PC-9 (cell line): ENCODE data around the gene TSGA10.

Experiments
- CTCF ChIP-seq: fragments of 200-600 bp; sonication (generic); conservative IDR thresholded peaks from 2 replicates; pipeline ENCODE4 v1.6.1; 2017; ENCODE audit warnings: mixed run types, antibody characterized with exemption, mild to moderate bottlenecking, moderate library complexity
- EZH2 ChIP-seq: fragments of 200-600 bp; sonication (generic); IDR thresholded peaks from 2 replicates; pipeline ENCODE4 v1.8.0; 2017; ENCODE audit warnings: antibody characterized with exemption, low read depth

GRCh38 chr2:99201959-99202678 lies 47.4 kb upstream of the TSGA10 start:
- TF ChIP-seq CTCF (peak; percentile 34; the same call in 1 of the 2 replicates), EZH2 (no peak)
